WTC11 (cell line): ENCODE results near the gene KDM2B.

ENCODE experiments used
- AR ChIP-seq: fragments of 250-450 bp; sonication (Bioruptor Pico); IDR thresholded peaks from 2 replicates; pipeline ENCODE4 v1.9.0; 2021; ENCODE audit warnings: mild to moderate bottlenecking
- ATF3 ChIP-seq: sonication (generic); formaldehyde crosslinking; conservative IDR thresholded peaks from 2 replicates; pipeline ENCODE4 v1.8.1; 2022; ENCODE audit warnings: mild to moderate bottlenecking, missing genetic modification reagents
- CTCF ChIP-seq: fragments of 200-600 bp; IDR thresholded peaks from 2 replicates; pipeline ENCODE4 v1.8.0; 2022; ENCODE audit warnings: antibody characterized with exemption
- E2F1 ChIP-seq: sonication (generic); formaldehyde crosslinking; IDR thresholded peaks from 2 replicates; pipeline ENCODE4 v1.8.0; 2022; ENCODE audit warnings: mild to moderate bottlenecking, missing genetic modification reagents
- ETV6 ChIP-seq: sonication (generic); formaldehyde crosslinking; IDR thresholded peaks from 2 replicates; pipeline ENCODE4 v1.8.1; 2022; ENCODE audit warnings: mild to moderate bottlenecking, missing genetic modification reagents
- FOXP4 ChIP-seq: sonication (generic); formaldehyde crosslinking; IDR thresholded peaks from 2 replicates; pipeline ENCODE4 v1.8.0; 2022; ENCODE audit warnings: mild to moderate bottlenecking, missing genetic modification reagents
- JUN ChIP-seq: sonication (generic); formaldehyde crosslinking; IDR thresholded peaks from 2 replicates; pipeline ENCODE4 v1.8.0; 2023; ENCODE audit warnings: mild to moderate bottlenecking, missing genetic modification reagents
- MAX ChIP-seq: sonication (generic); formaldehyde crosslinking; IDR thresholded peaks from 2 replicates; pipeline ENCODE4 v1.8.0; 2022; ENCODE audit warnings: mild to moderate bottlenecking, missing genetic modification reagents
- NFYB ChIP-seq: sonication (generic); formaldehyde crosslinking; conservative IDR thresholded peaks from 2 replicates; pipeline ENCODE4 v1.8.0; 2022; ENCODE audit warnings: low read depth, missing genetic modification reagents
- USF1 ChIP-seq: sonication (generic); formaldehyde crosslinking; IDR thresholded peaks from 2 replicates; pipeline ENCODE4 v1.8.0; 2022; ENCODE audit warnings: mild to moderate bottlenecking, missing genetic modification reagents
- USF2 ChIP-seq: sonication (generic); formaldehyde crosslinking; IDR thresholded peaks from 2 replicates; pipeline ENCODE4 v1.8.1; 2023; ENCODE audit warnings: mild to moderate bottlenecking, missing genetic modification reagents, moderate library complexity
- ZNF416 ChIP-seq: fragments of 250-450 bp; sonication (Bioruptor Pico); IDR thresholded peaks from 2 replicates; pipeline ENCODE4 v1.9.0; 2021; ENCODE audit warnings: mild to moderate bottlenecking, inconsistent platforms
- ZNF671 ChIP-seq: fragments of 250-450 bp; sonication (Bioruptor Pico); IDR thresholded peaks from 2 replicates; pipeline ENCODE4 v1.8.0; 2021; ENCODE audit warnings: mild to moderate bottlenecking

- TF ChIP-seq CTCF (no peak), USF1 (CRISPR knock-in tag) (no peak), FOXP4 (no peak), MAX (no peak), ETV6 (CRISPR knock-in tag) (no peak), NFYB (CRISPR knock-in tag) (no peak), ZNF671 (no peak), ATF3 (CRISPR knock-in tag) (no peak), USF2 (no peak), ZNF416 (CRISPR knock-in tag) (no peak), JUN (CRISPR knock-in tag) (no peak), E2F1 (CRISPR knock-in tag) (no peak), AR (CRISPR knock-in tag) (no peak)
Observed at GRCh38 chr12:121442028-121442948, 138.5 kb downstream of the KDM2B start.
